ENCODE results near the gene KIRREL1.

GRCh38 chr1:158107916-158108315 lies 114.5 kb downstream of the KIRREL1 start:
- TF ChIP-seq CTCF (IDR thresholded peaks at IDR 0.05) = no peak
- no peak for TF ChIP-seq POLR2A (IDR thresholded peaks at IDR 0.05)
